ENCODE data around the gene CLOCK.
"Not testable (repeated sequence)": the region's sequence is repeated elsewhere in the genome, so short reads cannot be mapped to it uniquely, and the experiment has no call there.

GRCh38 chr4:55582773-55583172 lies 36.1 kb upstream of the CLOCK start:
- not testable (repeated sequence) for TF ChIP-seq POLR2A (IDR thresholded peaks at IDR 0.05); CTCF (IDR thresholded peaks at IDR 0.05 in 4 of 5, conservative IDR thresholded peaks at IDR 0.05 in 1 of 5)
